Measurements from ENCODE around the gene INTS2. TPM values are rescaled to one million over a fixed set of nuclear protein-coding genes. Genes with fewer than 3 reads are reported as not detected.

The INTS2 gene
- total RNA-seq, 1 donor from 2014 or later = 13.3 TPM

GRCh38 chr17:61835606-61836005 is 92.2 kb downstream of the INTS2 start:
- no peaks in the 10 kb centered on the region for H3K36me3 ChIP-seq (ENCODE audit: control insufficient read depth, insufficient read depth, low read length)
- H3K27me3 ChIP-seq (ENCODE audit: control insufficient read depth, insufficient read depth, low read length) = no peaks in the 10 kb centered on the region
- H3K4me3 ChIP-seq (ENCODE audit: low read depth, low read length) = no peak overlapping the region
- no peak for TF ChIP-seq CTCF (IDR thresholded peaks at IDR 0.05; ENCODE audit: insufficient read depth, low read length, poor library complexity, severe bottlenecking)
- no peak for DNase-seq (ENCODE audit: low read depth)

- DNase-seq (ENCODE audit: low read depth) = no peak
- no peak for TF ChIP-seq CTCF (IDR thresholded peaks at IDR 0.05; ENCODE audit: insufficient read depth, low read length, poor library complexity, severe bottlenecking)
- H3K27me3 ChIP-seq (ENCODE audit: control insufficient read depth, insufficient read depth, low read length) = no peaks in the 10 kb centered on the region
- H3K36me3 ChIP-seq (ENCODE audit: control insufficient read depth, insufficient read depth, low read length) = no peaks in the 10 kb centered on the region
- no peak overlapping the region for H3K4me3 ChIP-seq (ENCODE audit: low read depth, low read length)
These were observed 93.2 kb downstream of the INTS2 start for GRCh38 chr17:61834610-61835009.

GRCh38 chr17:61833536-61834193 is 94.1 kb downstream of the INTS2 start:
- Histone ChIP-seq H3K27me3 (ENCODE audit: control insufficient read depth, insufficient read depth, low read length) (no peaks in the 10 kb centered on the region), H3K4me3 (ENCODE audit: low read depth, low read length) (no peak overlapping the region), H3K36me3 (ENCODE audit: control insufficient read depth, insufficient read depth, low read length) (no peaks in the 10 kb centered on the region)
- peak; percentile 50 for DNase-seq (ENCODE audit: low read depth)
- TF ChIP-seq CTCF (IDR thresholded peaks at IDR 0.05; ENCODE audit: insufficient read depth, low read length, poor library complexity, severe bottlenecking) = no peak

- no peak for TF ChIP-seq CTCF (IDR thresholded peaks at IDR 0.05; ENCODE audit: insufficient read depth, low read length, poor library complexity, severe bottlenecking)
- no peak overlapping the region for H3K4me3 ChIP-seq (ENCODE audit: low read depth, low read length)
- H3K36me3 ChIP-seq (ENCODE audit: control insufficient read depth, insufficient read depth, low read length) = no peaks in the 10 kb centered on the region
- no peaks in the 10 kb centered on the region for H3K27me3 ChIP-seq (ENCODE audit: control insufficient read depth, insufficient read depth, low read length)
- DNase-seq (ENCODE audit: low read depth) = no peak
These were observed 95.3 kb downstream of the INTS2 start for GRCh38 chr17:61832463-61832862.

- no peak overlapping the region for H3K4me3 ChIP-seq (ENCODE audit: low read depth, low read length)
- no peaks in the 10 kb centered on the region for H3K36me3 ChIP-seq (ENCODE audit: control insufficient read depth, insufficient read depth, low read length)
- DNase-seq (ENCODE audit: low read depth) = no peak
- no peaks in the 10 kb centered on the region for H3K27me3 ChIP-seq (ENCODE audit: control insufficient read depth, insufficient read depth, low read length)
- TF ChIP-seq CTCF (IDR thresholded peaks at IDR 0.05; ENCODE audit: insufficient read depth, low read length, poor library complexity, severe bottlenecking) = no peak
These were observed 96.7 kb downstream of the INTS2 start for GRCh38 chr17:61831099-61831498.

GRCh38 chr17:61828694-61829093 is 99.1 kb downstream of the INTS2 start:
- DNase-seq (ENCODE audit: low read depth) = no peak
- H3K36me3 ChIP-seq (ENCODE audit: control insufficient read depth, insufficient read depth, low read length) = no peaks in the 10 kb centered on the region
- no peaks in the 10 kb centered on the region for H3K27me3 ChIP-seq (ENCODE audit: control insufficient read depth, insufficient read depth, low read length)
- no peak overlapping the region for H3K4me3 ChIP-seq (ENCODE audit: low read depth, low read length)
- TF ChIP-seq CTCF (IDR thresholded peaks at IDR 0.05; ENCODE audit: insufficient read depth, low read length, poor library complexity, severe bottlenecking) = no peak
